Activated CD4-positive, alpha-beta memory T cell treated with anti-CD3 and anti-CD28 coated beads for 36 hours (primary cell): Measurements from ENCODE around the gene SP7. TPM values are rescaled to one million over a fixed set of nuclear protein-coding genes. Genes with fewer than 3 reads are reported as not detected.

Experiments used
- CTCF ChIA-PET: fragments of 350-600 bp; sonication (Branson Sonifier 250); formaldehyde crosslinking; loops from one replicate; lab custom pipeline; 2021; ENCODE audit warnings: antibody characterized with exemption, inconsistent platforms; lab: Charles Lee
- POLR2A ChIA-PET: fragments of 350-600 bp; sonication (Branson Sonifier 250); formaldehyde crosslinking; loops from one replicate; lab custom pipeline; 2021; ENCODE audit warnings: antibody characterized with exemption; lab: Charles Lee
- DNase-seq: peaks from one replicate; pipeline ENCODE4 v3.0.0-alpha.2; 2020
- H3K27ac Mint-ChIP-seq: one replicate; pipeline ENCODE4 v1.8.0; 2021; ENCODE audit warnings: mixed read lengths
- H3K27me3 Mint-ChIP-seq: one replicate; pipeline ENCODE4 v1.8.0; 2021; ENCODE audit warnings: mixed read lengths
- H3K36me3 Mint-ChIP-seq: one replicate; pipeline ENCODE4 v1.8.0; 2021; ENCODE audit warnings: mixed read lengths
- H3K4me1 Mint-ChIP-seq: one replicate; pipeline ENCODE4 v1.8.0; 2021; ENCODE audit warnings: low read depth, mixed read lengths
- H3K4me3 Mint-ChIP-seq: one replicate; pipeline ENCODE4 v1.8.0; 2021; ENCODE audit warnings: mild to moderate bottlenecking, mixed read lengths
- H3K9me3 Mint-ChIP-seq: one replicate; pipeline ENCODE4 v1.8.0; 2021; ENCODE audit warnings: mixed read lengths
- intact Hi-C: fragments of 100-400 bp; cut with micrococcal nuclease; formaldehyde crosslinking; loops from one replicate; pipeline ENCODE4 v1.15.1; 2023
- total RNA-seq, 2 experiments: library from RNA; stranded (reverse); gene quantifications; one replicate each; pipeline ENCODE4 v1.2.3, GENCODE V29; 2021

Gene SP7
- total RNA-seq, 2 experiments from 2014 or later = not detected

DNA sequence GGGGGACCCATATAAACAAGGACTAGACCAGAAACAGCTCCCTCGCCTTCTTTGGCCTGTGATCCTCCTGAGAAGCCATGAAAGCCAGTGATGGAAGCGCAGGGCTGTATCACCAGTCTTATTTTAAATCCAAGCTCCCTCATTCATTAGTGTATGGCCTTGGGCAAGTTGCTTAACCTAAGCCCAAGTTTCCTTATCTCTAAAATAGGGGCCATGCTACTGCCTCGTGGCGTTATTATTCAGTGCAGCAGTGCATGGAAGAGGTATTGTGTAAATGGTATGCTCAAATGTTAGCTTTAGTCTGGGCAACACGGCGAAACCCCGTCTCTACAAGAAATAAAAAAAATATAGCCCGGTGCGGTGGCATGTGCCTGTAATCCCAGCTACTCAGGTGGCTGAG is 58.2 kb downstream of the SP7 start:
- DNase-seq = no peak
- peaks cover 55% of the 10 kb centered on the region for H3K36me3 Mint-ChIP-seq
- ChIA-PET CTCF (interaction anchor here (0.5 to 1.7 kb wide), 7 partner anchors 9 to 195 kb away, joined by 3 to 8 read pairs (median 4); no protein-coding TSS in a partner anchor), POLR2A (interaction anchor here (1.7 to 3.4 kb wide), 3 partner anchors 9 to 21 kb away, joined by 4 to 17 read pairs (median 8); partner anchors contain the start of genes ESPL1 and MYG1)
- intact Hi-C loops = no loop called here
- H3K27ac Mint-ChIP-seq = no peak overlapping the region
- no peak overlapping the region for H3K4me3 Mint-ChIP-seq
- H3K4me1 Mint-ChIP-seq = no peaks in the 10 kb centered on the region
- no peaks in the 10 kb centered on the region for H3K9me3 Mint-ChIP-seq
- no peaks in the 10 kb centered on the region for H3K27me3 Mint-ChIP-seq

Other genes starting within 250 kb of the SP7 start
- 1 to 10 TPM; 4.1 to 4.9 TPM for gene IGFBP6, start 238.7 kb downstream of the SP7 start, total RNA-seq
- gene SOAT2, start 232.9 kb downstream of the SP7 start, total RNA-seq = 1 to 10 TPM; 1.1 to 1.5 TPM
- 10 to 100 TPM; 32.6 to 37.5 TPM for gene ZNF740, start 155.6 kb downstream of the SP7 start, total RNA-seq
- 10 to 100 TPM; 21.4 to 23.7 TPM for gene CSAD, start 155.4 kb downstream of the SP7 start, total RNA-seq
- 100 to 1,000 TPM; 168 to 169 TPM for gene ITGB7, start 129.1 kb downstream of the SP7 start, total RNA-seq
- gene RARG, start 104.1 kb downstream of the SP7 start, total RNA-seq = 10 to 100 TPM; 21.8 to 25.2 TPM
- 10 to 100 TPM; 70.0 to 77.2 TPM for gene ESPL1, start 68.1 kb downstream of the SP7 start, total RNA-seq
- gene PFDN5, start 40.8 kb downstream of the SP7 start, total RNA-seq = 100 to 1,000 TPM; 354 to 359 TPM
- gene MYG1, start 36.7 kb downstream of the SP7 start, total RNA-seq = 10 to 100 TPM; 77.9 to 82.5 TPM
- gene AAAS, start 14.7 kb downstream of the SP7 start, total RNA-seq = 10 to 100 TPM; 74.5 to 80.7 TPM
- gene SP1, start 43.8 kb upstream of the SP7 start, total RNA-seq = 10 to 100 TPM; 66.1 to 72.8 TPM
- not detected for gene AMHR2, start 87.5 kb upstream of the SP7 start, total RNA-seq
- 100 to 1,000 TPM; 218 to 221 TPM for gene PRR13, start 105.4 kb upstream of the SP7 start, total RNA-seq
- 100 to 1,000 TPM; 897 to 926 TPM for gene PCBP2, start 115.7 kb upstream of the SP7 start, total RNA-seq
- gene MAP3K12, start 163.1 kb upstream of the SP7 start, total RNA-seq = 10 to 100 TPM; 13.0 to 14.7 TPM
- gene TARBP2, start 164.9 kb upstream of the SP7 start, total RNA-seq = 10 to 100 TPM; 27.5 to 29.7 TPM
- under 1 TPM in 1 of 2 experiments, not detected in 1; 0.58 TPM for gene NPFF, start 171.1 kb upstream of the SP7 start, total RNA-seq